AG09319 (cell line): Measurements from ENCODE around the gene TPK1.
"Not testable (repeated sequence)": the region's sequence is repeated elsewhere in the genome, so short reads cannot be mapped to it uniquely, and the experiment has no call there.

ENCODE experiments used
- DNase-seq: peaks from one replicate; pipeline ENCODE4 v3.0.0-alpha.2; 2010; ENCODE audit warnings: low read depth; ENCODE audit errors: extremely low read depth
- TF ChIP-seq, protein P1 (sequence below): IDR thresholded peaks from 2 replicates; pipeline ENCODE4 v1.5.1; 2011; ENCODE audit warnings: low read depth, mild to moderate bottlenecking, inconsistent platforms, low read length, moderate library complexity

Gene TPK1

DNA sequence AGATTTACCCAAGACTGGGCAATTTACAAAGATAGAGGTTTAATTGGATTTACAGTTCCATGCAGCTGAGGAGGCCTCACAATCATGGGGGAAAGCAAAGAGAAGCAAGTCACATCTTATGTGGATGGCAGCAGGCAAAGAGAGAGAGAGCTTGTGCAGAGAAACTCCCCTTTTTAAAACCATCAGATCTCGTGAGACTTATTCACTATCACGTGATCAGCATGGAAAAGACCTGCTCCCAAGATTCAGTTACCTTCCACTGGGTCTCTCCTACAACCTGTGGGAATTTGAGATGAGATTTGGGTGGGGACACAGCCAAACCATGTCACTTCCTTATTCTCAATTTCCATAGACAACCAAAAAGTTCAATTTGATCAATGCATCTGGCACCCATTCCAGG lies 407.4 kb downstream of the TPK1 start:
- TF ChIP-seq, protein P1, sequence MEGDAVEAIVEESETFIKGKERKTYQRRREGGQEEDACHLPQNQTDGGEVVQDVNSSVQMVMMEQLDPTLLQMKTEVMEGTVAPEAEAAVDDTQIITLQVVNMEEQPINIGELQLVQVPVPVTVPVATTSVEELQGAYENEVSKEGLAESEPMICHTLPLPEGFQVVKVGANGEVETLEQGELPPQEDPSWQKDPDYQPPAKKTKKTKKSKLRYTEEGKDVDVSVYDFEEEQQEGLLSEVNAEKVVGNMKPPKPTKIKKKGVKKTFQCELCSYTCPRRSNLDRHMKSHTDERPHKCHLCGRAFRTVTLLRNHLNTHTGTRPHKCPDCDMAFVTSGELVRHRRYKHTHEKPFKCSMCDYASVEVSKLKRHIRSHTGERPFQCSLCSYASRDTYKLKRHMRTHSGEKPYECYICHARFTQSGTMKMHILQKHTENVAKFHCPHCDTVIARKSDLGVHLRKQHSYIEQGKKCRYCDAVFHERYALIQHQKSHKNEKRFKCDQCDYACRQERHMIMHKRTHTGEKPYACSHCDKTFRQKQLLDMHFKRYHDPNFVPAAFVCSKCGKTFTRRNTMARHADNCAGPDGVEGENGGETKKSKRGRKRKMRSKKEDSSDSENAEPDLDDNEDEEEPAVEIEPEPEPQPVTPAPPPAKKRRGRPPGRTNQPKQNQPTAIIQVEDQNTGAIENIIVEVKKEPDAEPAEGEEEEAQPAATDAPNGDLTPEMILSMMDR = no peak
- DNase-seq = no peak

DNA sequence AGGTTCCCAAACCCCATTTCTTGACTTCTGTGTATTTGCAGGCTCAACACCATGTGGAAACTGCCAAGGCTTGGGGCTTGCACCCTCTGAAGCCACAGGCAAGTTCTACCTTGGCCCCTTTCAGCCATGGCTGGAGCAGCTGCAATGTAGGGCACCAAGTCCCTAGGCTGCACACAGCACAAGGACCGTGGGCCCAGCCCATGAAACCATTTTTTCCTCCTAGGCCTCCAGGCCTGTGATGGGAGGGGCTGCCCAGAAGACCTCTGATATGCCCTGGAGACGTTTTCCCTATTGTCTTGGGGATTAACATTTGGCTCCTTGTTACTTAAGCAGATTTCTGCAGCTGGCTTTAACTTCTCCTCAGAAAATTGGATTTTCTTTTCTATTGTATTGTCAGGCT lies 408.3 kb downstream of the TPK1 start:
- not testable (repeated sequence) for DNase-seq

DNA sequence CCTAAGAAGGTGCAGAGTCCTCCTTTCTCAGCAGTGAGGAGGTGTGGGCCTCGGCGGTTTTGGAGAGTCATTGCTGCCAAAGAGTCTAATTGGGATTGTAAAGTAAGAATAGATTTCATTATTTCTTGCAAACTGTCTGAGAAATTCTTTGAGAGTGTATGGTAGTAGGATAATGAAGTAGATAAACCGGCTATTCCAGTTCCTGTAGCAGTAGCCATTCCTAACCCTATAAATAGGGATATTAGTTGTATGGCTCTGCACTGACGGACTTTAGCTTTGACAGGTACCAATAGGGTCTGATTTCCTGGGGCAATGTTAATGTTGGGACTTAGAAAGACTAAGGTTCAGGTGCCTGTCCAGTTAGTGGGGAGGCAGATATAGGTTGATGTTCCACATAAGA lies 416.9 kb downstream of the TPK1 start:
- not testable (repeated sequence) for DNase-seq

DNA sequence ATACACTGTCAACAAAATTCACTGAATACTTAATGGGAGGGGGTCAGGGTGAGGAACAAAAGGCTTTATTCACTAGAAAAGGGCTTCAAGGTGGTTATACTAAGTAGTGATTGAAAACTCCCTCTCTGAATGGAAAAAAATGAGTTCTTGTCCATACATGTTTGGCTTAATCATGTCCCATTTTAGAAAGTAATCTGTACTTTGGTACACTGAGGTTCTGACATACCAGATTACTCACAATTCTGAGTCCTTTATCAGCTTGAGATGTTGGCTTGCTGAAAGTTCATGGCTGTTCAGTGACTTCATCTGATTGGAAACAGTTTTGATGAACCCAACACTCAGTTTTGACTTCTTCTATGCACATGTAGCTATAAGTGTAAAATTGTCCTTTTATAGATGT lies 419.5 kb downstream of the TPK1 start:
- no peak for DNase-seq

DNA sequence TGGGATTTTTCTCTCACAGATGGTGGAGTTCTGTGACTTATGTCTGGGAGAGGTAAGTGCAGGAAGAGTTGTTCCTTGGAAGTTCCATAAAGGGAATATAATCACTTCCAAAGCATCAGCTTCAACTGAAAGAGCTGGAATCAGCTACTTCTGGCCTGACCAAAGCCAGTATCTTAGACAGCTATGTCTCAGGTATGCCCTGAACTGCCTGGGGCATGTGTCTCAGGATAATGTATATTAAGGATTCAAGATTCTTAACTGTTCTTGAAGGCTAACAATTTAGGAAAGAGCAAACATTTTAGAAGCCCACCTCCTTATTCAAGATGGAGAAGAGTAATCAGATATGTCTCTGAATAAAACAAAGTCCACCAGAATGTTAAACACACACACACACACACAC lies 420.0 kb downstream of the TPK1 start:
- TF ChIP-seq, protein P1 = no peak
- no peak for DNase-seq

More for the DNA sequence above, 419.5 kb downstream of the TPK1 start:
- TF ChIP-seq, protein P1 = no peak

DNA sequence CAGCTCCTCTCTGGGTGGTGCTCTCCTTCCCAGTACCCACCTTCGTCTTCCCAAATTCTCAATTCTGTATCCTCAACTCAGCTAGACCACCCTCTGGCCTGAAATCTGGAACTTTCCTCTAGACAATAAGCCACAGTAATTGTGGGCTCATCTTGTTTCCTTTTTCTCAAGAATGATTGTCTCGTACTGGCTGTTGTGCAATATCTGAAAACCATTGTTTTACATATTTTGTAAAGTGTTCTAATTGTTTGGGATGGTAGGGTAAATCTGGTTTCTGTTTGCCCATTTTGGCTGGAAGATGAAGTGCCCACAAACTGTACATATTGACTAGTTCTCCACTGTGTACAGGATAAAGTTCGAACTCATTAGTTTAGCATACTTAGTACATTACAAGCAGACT lies 421.0 kb downstream of the TPK1 start:
- TF ChIP-seq, protein P1 = no peak

DNA sequence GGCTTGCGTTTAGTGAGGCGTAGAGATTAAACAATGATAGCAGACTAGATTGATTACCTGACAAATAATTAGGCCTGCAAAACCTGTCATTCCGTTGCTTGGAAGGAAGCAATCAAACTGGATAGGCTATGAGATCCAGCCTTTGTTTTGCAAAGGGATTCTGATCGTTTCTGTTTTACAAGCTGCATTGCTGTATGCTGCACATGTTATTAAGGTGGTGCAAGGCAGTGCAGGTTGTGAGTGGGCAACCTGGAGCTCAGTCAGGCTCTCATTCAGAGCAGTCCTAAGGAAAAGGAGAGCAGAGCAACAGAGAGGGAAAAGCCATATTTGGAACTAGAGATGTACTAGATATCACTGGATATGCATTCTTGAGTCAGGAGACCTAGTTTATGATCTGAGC lies 425.4 kb downstream of the TPK1 start:
- DNase-seq = no peak
- TF ChIP-seq, protein P1 = no peak

More for the DNA sequence above, 421.0 kb downstream of the TPK1 start:
- no peak for DNase-seq

DNA sequence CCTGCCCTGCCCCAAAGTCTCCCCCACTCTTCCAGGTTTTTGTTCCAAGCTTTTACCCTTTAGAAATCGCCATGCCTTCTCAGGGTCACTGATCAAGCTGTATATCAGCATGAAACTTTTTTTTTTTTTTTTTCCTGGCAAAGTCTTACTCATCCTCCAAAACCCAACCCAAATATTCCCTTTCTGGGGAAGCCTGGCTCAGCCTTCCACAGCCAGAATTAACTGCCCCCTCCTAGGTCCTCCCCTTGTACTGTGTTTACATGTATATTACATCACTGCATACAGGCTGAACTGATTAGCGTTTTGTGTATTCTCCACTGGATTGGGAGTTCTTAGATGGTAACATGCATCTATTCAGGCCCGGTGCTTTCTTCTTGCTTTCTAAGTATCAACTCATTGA lies 427.7 kb downstream of the TPK1 start:
- TF ChIP-seq, protein P1 = no peak
- DNase-seq = peak; percentile 20
